Fibroblast of lung (primary cell): ENCODE measurements around the gene TRUB2.

Experiments
- EZH2 ChIP-seq: IDR thresholded peaks from 2 replicates; pipeline ENCODE4 v1.5.1; 2012; ENCODE audit warnings: low read length, control low read depth, mild to moderate bottlenecking; ENCODE audit errors: missing control alignments
- TF ChIP-seq, protein P1 (sequence below), 2 donors: IDR thresholded peaks in 1 of 2; conservative IDR thresholded peaks in 1 of 2; 1 replicate in 1 of 2; 2 replicates in 1 of 2; pipeline ENCODE4 v1.5.1; 2011 to 2012; ENCODE audit warnings: low read length in 2 of 2, control low read depth in 1 of 2, inconsistent platforms in 1 of 2, low read depth in 1 of 2, mild to moderate bottlenecking in 1 of 2

DNA sequence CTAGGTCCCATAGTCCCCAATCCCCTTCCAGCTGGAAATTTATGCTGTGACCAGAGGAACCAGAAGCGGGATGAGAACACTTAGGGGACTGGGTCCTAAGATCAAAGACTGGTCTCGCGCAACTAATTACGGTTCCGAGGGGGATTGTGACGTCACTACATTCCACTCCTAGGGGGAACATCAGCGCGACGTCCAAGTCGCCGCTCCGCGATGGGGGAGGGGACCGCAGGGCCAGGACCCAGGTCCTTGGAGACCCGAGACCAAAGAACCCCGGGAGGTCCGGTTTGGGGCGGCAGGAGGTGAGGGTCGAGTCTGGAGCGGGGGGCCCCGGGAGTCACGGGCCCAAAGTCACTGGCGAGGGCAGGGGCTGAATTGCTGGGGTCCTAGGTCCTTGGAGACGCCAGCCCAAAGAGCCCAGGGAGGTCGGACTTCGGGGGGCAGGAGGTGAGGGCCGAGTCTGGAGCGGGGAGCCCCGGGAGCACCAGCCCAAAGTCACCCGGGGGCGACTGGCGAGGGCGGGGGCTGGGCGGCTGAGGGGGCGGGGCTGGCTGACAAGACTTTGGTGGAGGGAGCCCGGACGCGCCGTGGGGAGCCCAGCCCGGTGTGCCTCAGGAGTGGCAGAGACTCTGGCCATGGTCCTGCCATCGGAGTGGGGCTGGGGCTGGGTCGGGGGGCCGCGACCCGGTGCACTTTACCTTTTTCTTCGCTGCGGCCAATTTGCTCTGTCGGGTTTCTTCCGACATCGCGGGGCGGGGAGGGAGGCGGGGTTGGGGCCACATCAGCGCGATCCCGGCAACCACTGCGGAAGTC, 46.8 kb downstream of the TRUB2 start, which contains the start of gene GOLGA2:
- TF ChIP-seq, protein P1, sequence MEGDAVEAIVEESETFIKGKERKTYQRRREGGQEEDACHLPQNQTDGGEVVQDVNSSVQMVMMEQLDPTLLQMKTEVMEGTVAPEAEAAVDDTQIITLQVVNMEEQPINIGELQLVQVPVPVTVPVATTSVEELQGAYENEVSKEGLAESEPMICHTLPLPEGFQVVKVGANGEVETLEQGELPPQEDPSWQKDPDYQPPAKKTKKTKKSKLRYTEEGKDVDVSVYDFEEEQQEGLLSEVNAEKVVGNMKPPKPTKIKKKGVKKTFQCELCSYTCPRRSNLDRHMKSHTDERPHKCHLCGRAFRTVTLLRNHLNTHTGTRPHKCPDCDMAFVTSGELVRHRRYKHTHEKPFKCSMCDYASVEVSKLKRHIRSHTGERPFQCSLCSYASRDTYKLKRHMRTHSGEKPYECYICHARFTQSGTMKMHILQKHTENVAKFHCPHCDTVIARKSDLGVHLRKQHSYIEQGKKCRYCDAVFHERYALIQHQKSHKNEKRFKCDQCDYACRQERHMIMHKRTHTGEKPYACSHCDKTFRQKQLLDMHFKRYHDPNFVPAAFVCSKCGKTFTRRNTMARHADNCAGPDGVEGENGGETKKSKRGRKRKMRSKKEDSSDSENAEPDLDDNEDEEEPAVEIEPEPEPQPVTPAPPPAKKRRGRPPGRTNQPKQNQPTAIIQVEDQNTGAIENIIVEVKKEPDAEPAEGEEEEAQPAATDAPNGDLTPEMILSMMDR (conservative IDR thresholded peaks at IDR 0.05 in 1 of 2, IDR thresholded peaks at IDR 0.05 in 1 of 2; ENCODE audit: low read depth in 1 of 2, low read length in 2 of 2) = no peak
- no peak for TF ChIP-seq EZH2
